Keratinocyte (primary cell): Measurements from ENCODE around the gene BPIFA1.

Experiments used
- CTCF ChIP-seq, 3 experiments: IDR thresholded peaks in 1 of 3; conservative IDR thresholded peaks in 1 of 3; optimal IDR thresholded peaks in 1 of 3; 2 replicates in 2 of 3; 3 replicates in 1 of 3; pipeline versions ENCODE3 to v1.5.1; 2011; ENCODE audit warnings: low read length in 3 of 3, mild to moderate bottlenecking in 3 of 3, moderate library complexity in 2 of 3, control low read depth in 1 of 3, inconsistent platforms in 1 of 3; ENCODE audit not compliant: insufficient read depth in 2 of 3; ENCODE audit errors: extremely low read depth in 1 of 3
- EZH2 ChIP-seq: IDR thresholded peaks from one replicate; pipeline ENCODE4 v1.6.1; 2012; ENCODE audit warnings: inconsistent platforms, mild to moderate bottlenecking, low read length, moderate library complexity

GRCh38 chr20:33272155-33272873 lies 36.5 kb downstream of the BPIFA1 start:
- TF ChIP-seq CTCF (optimal IDR thresholded peaks at IDR 0.05 in 1 of 3, IDR thresholded peaks at IDR 0.05 in 1 of 3, conservative IDR thresholded peaks at IDR 0.05 in 1 of 3; ENCODE audit: extremely low read depth in 1 of 3, insufficient read depth in 2 of 3, low read length in 3 of 3) (no peak), EZH2 (no peak)
